Tibial nerve (tissue), 4 donors: ENCODE results near the gene PRSS38. TPM values are rescaled to one million over a fixed set of nuclear protein-coding genes. Genes with fewer than 3 reads are reported as not detected.

Experiments used
- DNase-seq, 2 donors: peaks; one replicate each; pipeline ENCODE4 v3.0.0-alpha.2; 2019; ENCODE audit warnings: low spot score in 2 of 2
- H3K27ac ChIP-seq, 4 donors: fragments of 200-600 bp; sonication (generic) in 3 of 4; one replicate each; pipeline ENCODE4 v1.5.1; 2017 to 2019; ENCODE audit warnings: mild to moderate bottlenecking in 1 of 4
- H3K27me3 ChIP-seq, 2 donors: fragments of 200-600 bp; sonication (generic) in 1 of 2; one replicate each; pipeline versions ENCODE4 v1.5.1 to v1.6.0; 2017 to 2019
- H3K36me3 ChIP-seq, 3 donors: fragments of 200-600 bp; sonication (generic); one replicate each; pipeline ENCODE4 v1.5.1; 2018 to 2019
- H3K4me1 ChIP-seq, 4 donors: fragments of 200-600 bp; sonication (generic) in 3 of 4; one replicate each; pipeline ENCODE4 v1.5.1; 2017 to 2019
- H3K4me3 ChIP-seq, 4 donors: fragments of 200-600 bp; sonication (generic) in 3 of 4; one replicate each; pipeline ENCODE4 v1.5.1; 2017 to 2019; ENCODE audit warnings: mild to moderate bottlenecking in 1 of 4, moderate library complexity in 1 of 4
- H3K9me3 ChIP-seq, 4 donors: fragments of 200-600 bp; sonication (generic) in 3 of 4; one replicate each; pipeline ENCODE4 v1.5.1; 2017 to 2019
- CTCF ChIP-seq, 5 experiments: fragments of 200-600 bp in 3 of 5; fragments of 450-650 bp in 2 of 5; sonication (generic) in 3 of 5; IDR thresholded peaks; one replicate each; pipeline ENCODE4 v1.5.1; 2016 to 2019; ENCODE audit warnings: antibody characterized with exemption in 5 of 5, mild to moderate bottlenecking in 3 of 5, moderate library complexity in 2 of 5
- EP300 ChIP-seq, 2 donors: sonication (generic); formaldehyde crosslinking; IDR thresholded peaks; one replicate each; pipeline ENCODE4 v1.6.1; 2017; ENCODE audit warnings: antibody characterized with exemption in 2 of 2, mild to moderate bottlenecking in 1 of 2
- POLR2A ChIP-seq, 2 donors: fragments of 450-650 bp; IDR thresholded peaks; one replicate each; pipeline ENCODE4 v1.6.1; 2017; ENCODE audit warnings: antibody characterized with exemption in 2 of 2, mild to moderate bottlenecking in 2 of 2, moderate library complexity in 2 of 2
- WGBS, 2 donors: methylation state at CpG; one replicate each; pipeline ENCODE4 v1.1.5; 2018; 5-methylcytosine and 5-hydroxymethylcytosine counted together
- total RNA-seq, 4 donors: library from RNA; depleted of rRNA; stranded (reverse); fragments of >200 nt; gene quantifications; one replicate each; pipeline ENCODE4 v1.1.0, GENCODE V29; 2016

Gene PRSS38
- not detected for total RNA-seq

GRCh38 chr1:227815468-227816409 is at the start of gene PRSS38:
Gene PRSS38, plus strand, starts transcription at chr1:227815675. Its CDS starts 42 bp downstream, at chr1:227815717.
- TF ChIP-seq CTCF (IDR thresholded peaks at IDR 0.05) = no peak
- no peak for TF ChIP-seq POLR2A (IDR thresholded peaks at IDR 0.05)
- TF ChIP-seq EP300 (IDR thresholded peaks at IDR 0.05) = no peak
- no peaks in the 10 kb centered on the region for H3K36me3 ChIP-seq
- WGBS, 2 donors = 93 to 94% methylated on average over 39 to 43 of the region's 44 CpGs
- no peak within 1 kb of the TSS for H3K27ac ChIP-seq
- DNase-seq = no peak
- H3K4me1 ChIP-seq = no peaks in the 10 kb centered on the region
- H3K27me3 ChIP-seq = no peaks in the 10 kb centered on the region
- peaks cover 0 to 29% (median 6%) of the 10 kb centered on the region in 4 donors for H3K9me3 ChIP-seq
- no peak within 1 kb of the TSS for H3K4me3 ChIP-seq

- H3K4me3 ChIP-seq = no peak overlapping the region
- no peaks in the 10 kb centered on the region for H3K9me3 ChIP-seq
- DNase-seq = no peak
- WGBS, 2 donors = 66 to 72% methylated on average over 13 to 17 of the region's 17 CpGs
- H3K4me1 ChIP-seq = peaks cover 0 to 20% (median 10%) of the 10 kb centered on the region in 4 donors
- peaks cover 0 to 80% (median 0%) of the 10 kb centered on the region in 3 donors for H3K36me3 ChIP-seq
- TF ChIP-seq CTCF (IDR thresholded peaks at IDR 0.05) = no peak
- TF ChIP-seq EP300 (IDR thresholded peaks at IDR 0.05) = no peak
- no peak for TF ChIP-seq POLR2A (IDR thresholded peaks at IDR 0.05)
- H3K27ac ChIP-seq = no peak overlapping the region
- no peaks in the 10 kb centered on the region for H3K27me3 ChIP-seq
Observed at GRCh38 chr1:227766015-227766634, 49.4 kb upstream of the PRSS38 start.

- no peak for TF ChIP-seq POLR2A (IDR thresholded peaks at IDR 0.05)
- TF ChIP-seq CTCF (IDR thresholded peaks at IDR 0.05) = no peak
- TF ChIP-seq EP300 (IDR thresholded peaks at IDR 0.05) = no peak
- H3K27ac ChIP-seq = no peak overlapping the region
- WGBS, 2 donors = 79 to 84% methylated on average over 19 of the region's 19 CpGs
- H3K4me1 ChIP-seq = peaks cover 0 to 20% (median 10%) of the 10 kb centered on the region in 4 donors
- H3K9me3 ChIP-seq = no peaks in the 10 kb centered on the region
- H3K4me3 ChIP-seq = no peak overlapping the region
- no peaks in the 10 kb centered on the region for H3K27me3 ChIP-seq
- H3K36me3 ChIP-seq = peaks cover 0 to 80% (median 0%) of the 10 kb centered on the region in 3 donors
- DNase-seq = no peak
Observed at GRCh38 chr1:227766653-227767277, 48.7 kb upstream of the PRSS38 start.

DNA sequence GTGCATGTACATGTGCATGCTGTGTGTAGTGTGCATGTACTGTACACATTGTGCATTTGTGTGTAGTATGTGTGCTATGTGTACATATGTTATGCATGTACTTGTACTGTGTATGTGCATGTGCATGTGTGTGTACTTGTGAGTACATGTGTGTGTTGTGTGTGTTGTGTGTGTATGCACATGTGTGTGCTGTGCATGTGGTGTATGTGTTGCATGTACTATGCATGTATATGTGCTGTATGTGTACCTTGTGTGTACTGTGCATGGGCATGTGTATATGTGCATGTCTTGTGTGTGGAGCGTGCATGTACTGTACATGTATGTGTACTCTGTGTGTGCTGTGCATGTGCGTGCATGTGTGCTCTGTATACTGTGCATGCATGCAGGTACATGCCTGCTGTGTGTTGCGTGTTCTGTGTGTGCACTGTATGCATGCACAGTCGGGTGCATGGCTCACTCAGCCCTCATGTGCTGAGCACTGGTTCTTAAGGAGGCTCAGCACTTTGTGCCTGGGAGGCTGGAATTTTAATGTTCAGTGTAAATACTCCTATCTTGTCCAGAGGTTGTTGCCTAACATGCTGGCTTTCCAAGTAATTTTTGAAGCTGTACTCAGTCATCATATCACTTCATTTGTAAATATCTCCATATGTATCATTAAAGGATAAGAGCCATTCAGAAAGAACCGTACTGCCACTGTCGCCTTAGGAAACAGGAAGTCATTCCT is 47.9 kb upstream of the PRSS38 start:
- Histone ChIP-seq H3K9me3 (no peaks in the 10 kb centered on the region), H3K4me1 (peaks cover 0 to 13% (median 8%) of the 10 kb centered on the region in 4 donors), H3K27ac (no peak overlapping the region), H3K27me3 (no peaks in the 10 kb centered on the region), H3K4me3 (no peak overlapping the region), H3K36me3 (peaks cover 0 to 87% (median 0%) of the 10 kb centered on the region in 3 donors)
- 87 to 94% methylated on average over 6 of the region's 6 CpGs for WGBS, 2 donors
- TF ChIP-seq POLR2A (IDR thresholded peaks at IDR 0.05) (no peak), CTCF (IDR thresholded peaks at IDR 0.05) (no peak), EP300 (IDR thresholded peaks at IDR 0.05) (no peak)
- DNase-seq = no peak
